Measurements from ENCODE around the gene SND1.

SND1 gene

DNA sequence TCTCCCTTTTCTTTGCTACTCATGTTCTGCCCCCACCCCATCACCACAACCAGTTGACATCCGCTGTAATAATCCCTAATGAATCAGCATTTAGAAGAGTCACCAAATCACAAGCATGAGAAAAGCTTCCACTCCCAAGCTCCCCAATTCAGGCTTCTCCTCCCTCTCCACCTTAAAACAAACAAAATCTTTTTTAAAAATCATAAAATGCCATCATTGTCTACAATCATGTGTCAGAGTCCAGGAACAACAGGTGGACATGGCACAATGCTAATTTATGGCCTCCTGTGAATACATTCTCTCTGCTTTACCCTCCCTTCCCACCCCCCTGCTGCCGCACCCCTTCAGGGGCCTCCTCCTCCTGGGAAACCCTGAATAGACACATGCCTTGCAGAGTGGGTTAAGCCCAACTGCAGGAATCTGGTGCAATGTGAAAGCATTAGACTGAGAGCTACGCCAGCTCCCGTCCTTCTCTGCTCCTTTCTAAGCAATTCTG, 375.5 kb downstream of the SND1 start:
- peak overlapping the region; percentile 38 for H3K9ac ChIP-seq (ENCODE audit: low read depth, low read length)
- H3K36me3 ChIP-seq (ENCODE audit: insufficient read depth, low read length), result peaks cover 11% of the 10 kb centered on the region
- peak overlapping the region; percentile 30 for H3K4me3 ChIP-seq (ENCODE audit: low read length)
- H3K27me3 ChIP-seq (ENCODE audit: control insufficient read depth, insufficient read depth, low read length), result no peaks in the 10 kb centered on the region
- peaks cover 61% of the 10 kb centered on the region for H3K4me1 ChIP-seq (ENCODE audit: control insufficient read depth, insufficient read depth, low read length)
- no peaks in the 10 kb centered on the region for H3K9me3 ChIP-seq (replicated peaks; ENCODE audit: low read length)
- H3K4me2 ChIP-seq (ENCODE audit: low read length), result peak overlapping the region; percentile 64

DNA sequence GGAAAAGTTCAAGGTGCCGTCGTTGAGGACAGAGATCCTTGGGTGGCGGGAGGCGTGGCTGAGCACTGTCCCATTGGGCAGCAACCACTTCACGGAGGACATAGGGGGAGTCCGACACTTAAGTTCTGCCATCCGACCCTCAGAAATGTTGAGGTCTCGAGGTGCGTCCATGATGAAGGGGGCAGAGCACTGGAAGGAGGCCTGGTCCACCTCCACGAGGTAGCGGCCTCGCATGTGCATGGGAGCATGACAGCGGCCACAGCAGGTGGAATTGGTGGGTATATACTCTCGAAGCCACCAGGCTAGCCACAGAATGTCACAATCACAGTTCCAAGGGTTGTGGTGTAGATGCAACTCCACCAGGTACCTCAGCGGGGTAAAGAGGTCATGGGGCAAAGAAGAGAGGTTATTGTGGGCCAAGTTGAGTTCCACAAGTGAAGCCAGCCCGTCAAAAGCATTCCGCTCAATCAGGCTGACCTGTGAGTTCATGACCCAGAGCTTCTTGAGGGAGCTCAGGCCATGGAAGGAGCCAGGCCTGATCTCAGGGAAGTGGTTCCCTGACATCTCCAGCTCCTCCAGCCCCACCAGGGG, 377.5 kb downstream of the SND1 start:
- H3K9ac ChIP-seq (ENCODE audit: low read depth, low read length), result no peak overlapping the region
- H3K36me3 ChIP-seq (ENCODE audit: insufficient read depth, low read length), result peaks cover 11% of the 10 kb centered on the region
- H3K4me3 ChIP-seq (ENCODE audit: low read length), result no peak overlapping the region
- no peaks in the 10 kb centered on the region for H3K9me3 ChIP-seq (replicated peaks; ENCODE audit: low read length)
- H3K4me1 ChIP-seq (ENCODE audit: control insufficient read depth, insufficient read depth, low read length), result peaks cover 58% of the 10 kb centered on the region
- H3K4me2 ChIP-seq (ENCODE audit: low read length), result no peak overlapping the region
- H3K27me3 ChIP-seq (ENCODE audit: control insufficient read depth, insufficient read depth, low read length), result no peaks in the 10 kb centered on the region

DNA sequence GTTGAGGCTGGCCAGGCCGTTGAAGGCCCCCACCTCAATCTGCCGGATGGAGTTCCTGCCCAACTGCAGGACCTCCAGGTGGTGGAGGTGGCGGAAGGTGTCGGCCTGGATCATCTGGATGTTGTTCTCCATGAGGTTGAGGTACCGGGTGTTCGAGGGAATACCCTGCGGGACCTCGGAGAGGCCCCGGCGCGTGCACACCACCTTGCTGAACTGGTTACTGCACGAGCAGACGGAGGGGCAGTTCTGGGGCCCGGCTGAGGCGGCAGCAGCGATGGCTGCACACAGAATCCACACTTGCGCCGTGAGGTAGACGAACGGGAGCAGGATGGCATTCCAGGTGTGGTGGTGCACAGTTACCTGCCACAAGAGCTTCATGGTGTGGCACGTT, 378.3 kb downstream of the SND1 start:
- peaks cover 53% of the 10 kb centered on the region for H3K4me1 ChIP-seq (ENCODE audit: control insufficient read depth, insufficient read depth, low read length)
- H3K4me3 ChIP-seq (ENCODE audit: low read length), result peak overlapping the region; percentile 58
- no peak overlapping the region for H3K9ac ChIP-seq (ENCODE audit: low read depth, low read length)

DNA sequence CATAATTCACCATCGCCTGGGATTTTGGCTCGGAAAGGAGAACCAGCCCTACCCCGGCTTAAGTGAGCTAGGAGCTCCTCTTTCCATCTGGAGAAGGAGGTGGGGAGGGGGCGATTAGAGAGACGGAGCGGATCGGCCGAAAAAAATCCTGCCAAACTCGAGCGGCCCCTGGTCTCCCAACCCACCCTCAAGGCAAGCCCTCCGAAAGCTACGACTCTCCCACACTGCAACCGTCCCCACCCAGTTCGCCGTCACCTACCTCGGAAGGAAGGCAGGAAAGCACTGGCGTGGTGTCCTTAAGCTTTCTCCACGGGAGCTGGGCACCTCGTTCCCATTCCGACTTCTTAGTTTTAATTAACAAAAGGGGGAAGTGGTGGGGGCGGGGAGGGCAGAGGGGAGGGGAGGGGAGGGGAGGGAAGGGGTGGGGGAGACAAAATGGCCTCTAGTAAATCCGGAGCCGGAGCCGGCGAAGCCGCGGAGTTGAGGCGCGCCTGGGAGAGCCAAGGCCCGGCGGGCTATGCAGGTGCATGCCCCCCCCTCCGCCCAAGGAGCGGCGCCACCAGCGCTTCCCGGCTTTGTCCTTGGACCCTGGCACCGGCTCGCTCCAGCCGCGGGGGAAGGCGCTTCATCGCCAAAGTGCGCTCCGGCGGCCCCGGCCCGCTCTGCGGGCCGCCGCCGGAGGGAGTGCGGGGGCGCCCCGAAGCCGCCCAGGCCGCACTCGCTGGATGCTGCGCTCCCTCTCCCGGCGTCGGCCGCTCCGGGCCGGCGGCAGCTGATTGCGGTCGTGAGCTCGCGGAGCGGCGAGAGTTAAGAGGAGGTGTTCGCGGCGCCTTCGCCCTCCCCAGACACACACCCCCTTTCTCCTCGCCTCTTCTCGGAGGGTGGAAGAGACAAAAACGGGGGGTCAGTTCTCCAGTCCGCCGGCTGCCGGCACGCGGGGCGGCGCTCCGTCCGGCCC, 378.9 kb downstream of the SND1 start, which contains the start of gene LRRC4:
Gene LRRC4 (minus strand): TSS at position 784 of the 958 bp plus-strand sequence. CDS start 797 bp downstream, outside the sequence.
- peaks cover 11% of the 10 kb centered on the region for H3K36me3 ChIP-seq (ENCODE audit: insufficient read depth, low read length)
- peak within 1 kb of the TSS; percentile 73 for H3K4me3 ChIP-seq (ENCODE audit: low read length)
- peaks cover 51% of the 10 kb centered on the region for H3K4me1 ChIP-seq (ENCODE audit: control insufficient read depth, insufficient read depth, low read length)
- H3K9me3 ChIP-seq (replicated peaks; ENCODE audit: low read length), result no peaks in the 10 kb centered on the region
- H3K4me2 ChIP-seq (ENCODE audit: low read length), result peak within 1 kb of the TSS; percentile 92
- H3K9ac ChIP-seq (ENCODE audit: low read depth, low read length), result peak within 1 kb of the TSS; percentile 78
- H3K27me3 ChIP-seq (ENCODE audit: control insufficient read depth, insufficient read depth, low read length), result no peaks in the 10 kb centered on the region

More for the DNA sequence above, 378.3 kb downstream of the SND1 start:
- Histone ChIP-seq H3K36me3 (ENCODE audit: insufficient read depth, low read length) (peaks cover 11% of the 10 kb centered on the region), H3K4me2 (ENCODE audit: low read length) (peak overlapping the region; percentile 92), H3K27me3 (ENCODE audit: control insufficient read depth, insufficient read depth, low read length) (no peaks in the 10 kb centered on the region), H3K9me3 (replicated peaks; ENCODE audit: low read length) (no peaks in the 10 kb centered on the region)

DNA sequence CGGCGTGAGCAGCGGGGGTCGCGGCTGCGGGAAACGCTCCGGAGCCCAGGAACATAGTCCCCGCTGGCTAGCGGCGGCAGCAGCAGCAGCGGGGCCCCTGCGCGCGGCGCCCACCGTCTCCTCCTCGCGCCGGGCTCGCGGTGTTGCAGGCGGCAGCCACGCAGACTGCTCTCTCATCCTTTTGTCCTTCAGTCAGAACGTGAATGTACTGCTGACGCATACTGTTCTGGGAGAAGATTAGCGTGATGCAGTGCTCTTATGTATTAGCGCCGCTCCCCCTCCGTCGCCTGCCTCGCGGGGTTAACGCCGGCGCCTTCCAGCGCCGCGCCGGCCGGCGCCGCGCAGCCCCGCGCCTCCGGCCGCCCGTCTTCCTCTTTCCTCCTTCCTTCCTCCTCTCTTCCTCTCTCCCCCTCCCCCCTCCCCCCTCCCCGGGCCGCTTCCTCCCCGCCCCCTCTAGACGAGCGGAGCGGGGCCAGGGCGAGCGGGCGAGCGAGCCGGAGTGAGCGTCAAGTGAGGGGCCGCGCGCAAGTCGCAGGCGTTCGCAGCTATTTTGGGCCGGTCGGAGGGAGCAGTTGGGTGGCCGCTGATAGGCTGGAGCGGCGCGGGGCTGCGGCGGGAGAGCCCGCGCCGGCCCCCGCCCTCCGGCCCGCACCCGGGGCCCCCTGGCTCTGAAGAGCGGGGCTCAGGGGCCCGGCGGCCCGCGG, 380.1 kb downstream of the SND1 start:
- peaks cover 47% of the 10 kb centered on the region for H3K4me1 ChIP-seq (ENCODE audit: control insufficient read depth, insufficient read depth, low read length)
- peak overlapping the region; percentile 73 for H3K4me3 ChIP-seq (ENCODE audit: low read length)
- H3K4me2 ChIP-seq (ENCODE audit: low read length), result peak overlapping the region; percentile 92
- peaks cover 11% of the 10 kb centered on the region for H3K36me3 ChIP-seq (ENCODE audit: insufficient read depth, low read length)
- H3K27me3 ChIP-seq (ENCODE audit: control insufficient read depth, insufficient read depth, low read length), result no peaks in the 10 kb centered on the region
- no peaks in the 10 kb centered on the region for H3K9me3 ChIP-seq (replicated peaks; ENCODE audit: low read length)
- peak overlapping the region; percentile 72 for H3K9ac ChIP-seq (ENCODE audit: low read depth, low read length)

DNA sequence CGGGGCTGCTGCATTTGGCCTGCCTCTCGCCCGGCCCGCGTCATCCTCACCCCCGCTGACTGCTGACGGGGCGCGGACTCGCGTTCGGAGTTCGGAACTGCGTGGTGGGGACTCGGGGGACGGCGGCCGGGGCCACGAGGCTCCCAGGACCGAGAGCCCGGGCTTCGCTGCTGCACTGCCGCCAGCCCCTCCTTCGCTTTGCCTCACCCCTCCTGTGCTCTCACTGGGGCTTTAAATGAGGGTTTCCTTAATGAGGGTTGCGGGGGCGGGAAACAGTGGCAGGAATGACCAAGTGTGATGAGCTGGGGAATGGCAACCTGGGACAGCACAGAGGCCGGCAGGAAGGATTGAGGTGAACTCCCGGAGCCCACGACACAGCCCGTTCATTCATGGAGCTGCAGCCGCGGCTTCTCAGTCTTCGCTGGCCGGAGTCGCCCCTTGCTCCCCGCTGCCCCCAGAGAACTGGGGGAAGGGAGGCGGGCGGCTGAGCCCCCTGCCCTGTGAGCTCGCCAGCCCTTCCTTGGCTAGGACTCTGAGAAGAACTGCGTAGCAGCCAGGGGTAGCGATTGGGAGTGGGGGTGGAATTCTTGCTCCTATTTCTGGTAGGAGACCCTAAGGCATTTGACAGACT, 380.7 kb downstream of the SND1 start:
- Histone ChIP-seq H3K4me3 (ENCODE audit: low read length) (peak overlapping the region; percentile 73), H3K27me3 (ENCODE audit: control insufficient read depth, insufficient read depth, low read length) (no peaks in the 10 kb centered on the region), H3K4me1 (ENCODE audit: control insufficient read depth, insufficient read depth, low read length) (peaks cover 41% of the 10 kb centered on the region), H3K36me3 (ENCODE audit: insufficient read depth, low read length) (peaks cover 11% of the 10 kb centered on the region), H3K4me2 (ENCODE audit: low read length) (peak overlapping the region; percentile 92), H3K9ac (ENCODE audit: low read depth, low read length) (peak overlapping the region; percentile 72), H3K9me3 (replicated peaks; ENCODE audit: low read length) (no peaks in the 10 kb centered on the region)

DNA sequence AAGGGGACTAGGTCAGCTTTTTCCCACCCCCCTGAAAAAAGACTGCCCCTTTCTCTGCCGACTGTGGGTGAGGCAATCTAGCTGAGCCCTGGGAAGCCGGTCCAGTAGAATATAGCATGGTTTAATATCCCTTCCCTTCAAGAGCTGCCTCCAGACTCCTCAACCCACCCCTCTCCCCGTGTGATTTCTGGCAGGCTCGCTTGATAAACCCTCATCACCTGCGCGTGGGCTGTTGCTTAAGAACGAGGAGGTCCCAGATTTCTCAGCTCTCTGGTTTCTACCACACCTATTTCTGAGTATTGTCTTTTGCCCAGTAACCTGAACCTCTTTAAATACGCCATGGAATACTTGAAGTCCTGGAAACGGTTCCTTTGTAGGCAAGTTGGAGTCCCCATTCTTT, 381.3 kb downstream of the SND1 start:
- Histone ChIP-seq H3K4me3 (ENCODE audit: low read length) (no peak overlapping the region), H3K36me3 (ENCODE audit: insufficient read depth, low read length) (peaks cover 11% of the 10 kb centered on the region), H3K4me2 (ENCODE audit: low read length) (peak overlapping the region; percentile 92), H3K9ac (ENCODE audit: low read depth, low read length) (no peak overlapping the region), H3K27me3 (ENCODE audit: control insufficient read depth, insufficient read depth, low read length) (no peaks in the 10 kb centered on the region), H3K9me3 (replicated peaks; ENCODE audit: low read length) (no peaks in the 10 kb centered on the region), H3K4me1 (ENCODE audit: control insufficient read depth, insufficient read depth, low read length) (peaks cover 35% of the 10 kb centered on the region)

DNA sequence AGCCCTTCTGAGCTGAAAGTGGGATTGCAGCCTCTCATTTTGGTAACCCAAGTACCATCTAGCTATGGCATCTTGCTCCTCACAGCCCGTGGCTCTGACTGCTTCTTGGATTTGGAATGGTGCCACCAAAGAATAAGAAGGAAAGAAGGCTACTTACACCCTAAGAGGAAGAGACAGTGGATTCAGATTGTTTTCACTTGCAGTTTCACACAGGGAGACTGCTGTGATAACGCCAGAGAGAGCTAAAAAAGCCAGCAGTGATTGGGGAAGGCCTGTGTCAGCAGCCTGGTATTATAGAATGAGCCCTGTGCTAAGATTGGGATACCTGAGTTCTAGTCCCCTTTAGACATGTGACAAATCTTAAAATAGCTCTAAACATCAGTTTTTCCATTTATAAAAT, 382.8 kb downstream of the SND1 start:
- peaks cover 28% of the 10 kb centered on the region for H3K4me1 ChIP-seq (ENCODE audit: control insufficient read depth, insufficient read depth, low read length)
- no peak overlapping the region for H3K4me2 ChIP-seq (ENCODE audit: low read length)
- no peaks in the 10 kb centered on the region for H3K9me3 ChIP-seq (replicated peaks; ENCODE audit: low read length)
- no peak overlapping the region for H3K9ac ChIP-seq (ENCODE audit: low read depth, low read length)
- H3K27me3 ChIP-seq (ENCODE audit: control insufficient read depth, insufficient read depth, low read length), result no peaks in the 10 kb centered on the region
- H3K36me3 ChIP-seq (ENCODE audit: insufficient read depth, low read length), result no peaks in the 10 kb centered on the region
- H3K4me3 ChIP-seq (ENCODE audit: low read length), result no peak overlapping the region

DNA sequence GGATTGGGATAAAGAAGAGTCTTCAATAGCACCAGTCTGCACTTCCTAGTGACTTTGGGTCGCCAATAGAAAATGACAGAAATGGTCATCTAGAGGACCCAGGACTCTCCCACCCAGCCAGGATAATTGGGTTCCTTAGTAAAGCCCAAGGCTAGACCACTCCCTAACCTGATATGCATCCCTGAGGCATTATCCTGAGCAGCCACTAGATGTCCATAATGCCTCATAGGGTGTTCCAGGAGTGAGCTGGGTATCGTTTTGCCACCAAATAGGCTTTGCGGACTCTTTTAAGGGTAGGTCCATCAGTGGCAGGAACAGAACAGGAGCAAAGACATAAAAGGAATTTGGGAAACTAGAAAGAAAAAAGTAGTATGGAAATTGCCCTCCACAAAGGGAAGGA, 383.7 kb downstream of the SND1 start:
- no peaks in the 10 kb centered on the region for H3K27me3 ChIP-seq (ENCODE audit: control insufficient read depth, insufficient read depth, low read length)
- no peaks in the 10 kb centered on the region for H3K36me3 ChIP-seq (ENCODE audit: insufficient read depth, low read length)
- H3K9me3 ChIP-seq (replicated peaks; ENCODE audit: low read length), result no peaks in the 10 kb centered on the region
- H3K9ac ChIP-seq (ENCODE audit: low read depth, low read length), result no peak overlapping the region
- H3K4me2 ChIP-seq (ENCODE audit: low read length), result no peak overlapping the region
- H3K4me3 ChIP-seq (ENCODE audit: low read length), result no peak overlapping the region
- peaks cover 26% of the 10 kb centered on the region for H3K4me1 ChIP-seq (ENCODE audit: control insufficient read depth, insufficient read depth, low read length)

DNA sequence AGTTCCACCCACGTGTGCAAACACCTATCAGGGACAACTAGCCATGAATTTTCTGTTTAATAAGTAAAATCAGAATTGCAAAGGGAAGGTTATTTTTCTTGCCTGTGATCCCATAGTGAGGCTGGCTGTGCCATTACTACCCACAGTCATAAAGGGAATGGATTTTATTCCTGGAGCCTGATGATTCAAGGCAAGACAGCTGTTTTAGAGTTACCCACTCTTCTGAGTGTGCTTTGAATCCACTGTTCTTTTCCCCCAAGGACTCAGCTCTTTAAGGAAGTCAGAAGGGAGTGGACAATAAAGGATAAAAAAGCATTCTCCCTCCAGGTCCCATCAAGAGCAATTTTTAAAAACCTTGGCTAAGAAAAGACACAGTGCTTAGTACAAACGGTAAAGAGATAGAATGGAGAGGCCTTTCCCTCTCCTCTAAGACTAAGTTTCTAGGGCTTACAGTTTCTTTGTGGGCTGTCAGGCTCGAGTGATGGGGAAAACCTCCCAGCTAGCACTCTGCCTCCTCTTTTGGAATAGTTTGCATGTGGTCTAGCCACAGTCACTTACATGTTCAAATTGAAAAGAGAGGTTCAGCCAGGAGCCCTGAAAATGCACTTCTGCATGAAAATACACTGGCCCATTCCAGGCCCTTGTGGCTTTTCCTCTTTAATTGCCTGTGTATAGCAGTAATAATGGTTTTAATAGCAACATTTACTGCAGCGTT, 384.4 kb downstream of the SND1 start:
- H3K4me3 ChIP-seq (ENCODE audit: low read length), result no peak overlapping the region
- H3K4me2 ChIP-seq (ENCODE audit: low read length), result no peak overlapping the region
- H3K27me3 ChIP-seq (ENCODE audit: control insufficient read depth, insufficient read depth, low read length), result no peaks in the 10 kb centered on the region
- no peaks in the 10 kb centered on the region for H3K9me3 ChIP-seq (replicated peaks; ENCODE audit: low read length)
- H3K36me3 ChIP-seq (ENCODE audit: insufficient read depth, low read length), result no peaks in the 10 kb centered on the region
- peaks cover 32% of the 10 kb centered on the region for H3K4me1 ChIP-seq (ENCODE audit: control insufficient read depth, insufficient read depth, low read length)
- no peak overlapping the region for H3K9ac ChIP-seq (ENCODE audit: low read depth, low read length)
